HG03175 (cell line): ENCODE measurements around the gene RAP1GDS1.
A peak's percentile ranks its signal among the peaks of the same experiment; 100 is the strongest.
"Not testable (repeated sequence)": the region's sequence is repeated elsewhere in the genome, so short reads cannot be mapped to it uniquely, and the experiment has no call there.

ENCODE experiments used
- ATAC-seq: cut with Tn5 transposase; IDR thresholded peaks from one replicate; pipeline ENCODE4 v1.9.1; 2021; ENCODE audit warnings: mild to moderate bottlenecking, moderate library complexity; ENCODE audit not compliant: unreplicated experiment

The RAP1GDS1 gene

DNA sequence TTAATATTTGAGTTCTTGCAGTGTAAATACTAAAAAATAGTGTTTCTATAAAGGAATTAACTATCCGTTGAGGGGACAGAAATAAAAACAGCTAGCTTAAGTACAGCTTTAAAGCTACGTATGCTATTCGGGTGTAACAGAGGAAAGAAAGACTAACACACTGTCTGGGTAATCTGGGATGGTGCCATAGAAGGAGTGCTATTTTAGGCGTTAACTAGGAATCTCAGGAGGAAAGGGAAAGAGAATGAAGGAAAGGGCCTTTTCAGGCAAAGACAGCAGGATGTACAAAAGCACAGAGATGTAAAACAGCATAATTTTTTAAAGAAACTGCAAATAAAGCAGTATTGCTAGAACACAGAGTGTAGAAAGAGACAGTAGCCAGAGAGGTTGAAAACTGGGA, 161.8 kb downstream of the RAP1GDS1 start:
- no peak for ATAC-seq

DNA sequence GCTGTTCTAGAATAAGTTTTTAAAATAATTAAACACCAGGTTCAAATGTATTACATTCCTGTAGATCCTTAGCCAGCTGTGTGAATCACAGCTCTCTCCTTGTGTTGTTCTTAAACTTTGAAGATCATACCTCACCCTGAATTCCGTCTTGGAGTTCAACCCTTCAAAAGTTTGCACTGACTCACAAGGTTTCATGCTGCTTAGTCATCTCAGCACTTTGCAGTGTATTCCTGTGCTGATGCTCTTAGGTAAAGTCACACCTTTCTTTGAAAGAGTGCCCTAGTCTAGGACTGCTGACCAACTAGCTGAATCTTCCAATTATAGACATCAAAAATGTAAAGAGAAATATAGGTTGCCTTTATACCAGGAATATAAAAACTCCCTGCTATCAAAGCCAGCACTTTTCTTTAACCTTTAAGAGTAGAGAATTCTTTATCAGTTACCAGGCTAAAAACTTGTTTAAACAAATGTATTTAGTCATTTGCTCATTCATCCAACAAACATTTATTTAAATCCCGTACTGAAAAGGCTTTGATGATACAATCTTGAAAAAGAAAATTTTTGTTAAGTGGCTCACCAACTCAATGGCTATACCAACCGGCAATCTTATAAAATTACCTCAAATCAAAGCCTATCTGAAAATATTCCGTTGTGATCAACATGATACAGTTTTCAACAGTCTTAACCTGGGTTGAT, 169.7 kb downstream of the RAP1GDS1 start:
- ATAC-seq = no peak

DNA sequence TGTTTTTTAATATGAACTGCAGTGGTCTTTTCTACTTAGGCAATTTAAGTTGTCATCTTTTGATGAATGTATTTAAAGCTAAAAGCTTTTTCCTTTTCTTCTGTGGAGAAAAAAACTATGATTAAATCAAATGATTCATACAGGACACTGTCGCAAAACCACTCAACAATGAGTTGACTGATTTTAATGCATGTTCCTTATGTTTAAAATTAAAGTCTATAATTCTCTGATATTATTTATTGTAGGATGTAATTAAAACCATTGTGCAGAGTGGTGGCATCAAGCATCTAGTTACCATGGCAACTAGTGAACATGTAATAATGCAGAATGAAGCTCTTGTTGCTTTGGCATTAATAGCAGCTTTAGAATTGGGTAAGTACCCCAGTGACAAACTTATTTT, 172.5 kb downstream of the RAP1GDS1 start:
- ATAC-seq = no peak

DNA sequence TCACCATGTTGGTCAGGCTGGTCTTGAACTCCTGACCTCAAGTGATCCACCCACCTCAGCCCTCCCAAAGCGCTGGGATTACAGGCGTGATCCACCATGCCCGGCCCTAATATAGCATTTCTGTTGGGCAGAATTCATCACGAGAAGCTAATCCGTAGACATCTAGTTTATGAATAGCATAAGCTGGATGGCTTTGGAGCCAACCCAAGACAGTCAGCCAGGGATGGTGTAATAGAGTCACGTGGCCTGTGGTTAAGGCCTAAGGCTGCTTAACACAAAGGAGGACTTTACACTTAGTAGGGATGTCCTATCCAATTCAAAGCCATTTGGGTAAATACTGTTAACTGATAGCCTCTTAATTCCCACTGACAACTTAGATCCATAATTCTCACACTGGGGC, 173.6 kb downstream of the RAP1GDS1 start:
- ATAC-seq = no peak

DNA sequence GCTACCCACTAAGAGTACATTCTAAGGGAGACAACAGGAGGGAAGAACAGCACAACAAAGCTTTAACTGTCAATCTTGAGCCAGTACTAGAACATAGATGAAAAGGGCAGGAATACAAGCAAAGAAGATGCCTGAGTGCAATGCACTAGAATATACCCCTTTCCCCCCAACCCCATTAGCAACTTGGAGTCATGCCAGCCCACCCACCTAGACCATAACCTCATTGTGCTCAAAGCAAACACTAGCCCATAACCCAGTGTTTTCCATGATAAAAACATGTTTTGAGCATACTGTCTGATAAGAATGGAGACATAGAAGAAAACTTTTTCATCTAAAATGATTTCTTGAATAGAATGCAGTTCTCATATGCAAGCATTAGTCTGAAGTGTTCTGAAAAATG, 183.2 kb downstream of the RAP1GDS1 start:
- ATAC-seq = no peak

DNA sequence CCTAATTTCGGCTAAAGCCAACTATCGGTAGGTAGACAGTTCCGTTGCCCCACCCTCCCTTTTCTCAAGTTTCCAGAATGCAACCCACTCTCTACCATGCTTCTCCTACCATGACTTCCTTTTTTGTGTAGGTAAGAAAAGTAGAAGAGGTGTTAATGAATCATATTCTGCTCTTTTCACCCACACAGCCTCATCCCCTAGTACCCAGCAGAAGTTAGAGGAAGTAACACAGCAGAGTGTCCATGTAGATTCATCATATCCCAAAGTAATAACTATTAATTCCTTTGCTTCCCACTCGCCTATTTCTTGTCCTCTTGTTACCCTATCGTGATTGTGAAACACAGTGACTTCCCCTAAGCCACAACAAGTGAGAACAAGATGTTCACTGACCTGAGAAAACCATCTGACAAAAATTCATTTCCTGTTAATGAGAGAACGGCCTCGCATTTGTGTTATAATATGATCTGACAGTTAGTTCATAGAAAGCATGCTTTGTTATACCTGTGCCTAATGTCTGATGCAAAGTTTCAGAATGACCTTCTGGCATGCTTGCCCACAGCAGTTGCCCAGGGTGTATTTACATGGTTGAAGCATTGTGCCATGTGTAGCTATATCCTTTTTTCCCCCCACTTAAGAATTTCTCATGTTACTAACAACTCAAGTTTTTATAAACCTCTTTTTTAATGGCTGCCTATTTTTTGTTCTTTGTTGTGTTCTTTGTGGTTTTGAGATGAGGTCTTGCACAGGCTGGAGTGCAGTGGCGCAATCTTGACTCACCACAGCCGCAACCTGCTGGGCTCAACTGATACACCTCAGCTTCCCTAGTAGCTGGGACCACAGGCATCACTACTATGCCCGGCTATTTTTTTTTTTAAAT, 185.6 kb downstream of the RAP1GDS1 start:
- peak; percentile 69 for ATAC-seq

DNA sequence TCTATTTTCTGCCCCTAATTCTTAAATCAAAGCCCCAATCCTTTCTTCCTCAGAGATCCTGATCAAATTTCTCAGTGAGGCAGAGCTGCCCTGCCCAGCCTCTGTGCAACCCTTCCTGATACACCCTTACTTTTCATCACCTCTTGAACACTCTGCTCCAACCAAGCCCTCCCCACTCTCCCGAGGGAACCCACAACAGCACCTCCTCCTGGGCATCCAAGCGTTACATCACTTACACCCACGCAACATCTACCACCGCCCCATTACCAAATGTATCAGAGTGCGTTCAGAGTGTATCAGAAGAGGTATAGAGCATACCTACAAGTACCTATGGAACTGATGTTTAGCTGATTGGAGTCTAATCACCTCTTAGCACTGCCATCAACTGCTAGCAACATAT, 186.5 kb downstream of the RAP1GDS1 start:
- ATAC-seq = peak; percentile 17

DNA sequence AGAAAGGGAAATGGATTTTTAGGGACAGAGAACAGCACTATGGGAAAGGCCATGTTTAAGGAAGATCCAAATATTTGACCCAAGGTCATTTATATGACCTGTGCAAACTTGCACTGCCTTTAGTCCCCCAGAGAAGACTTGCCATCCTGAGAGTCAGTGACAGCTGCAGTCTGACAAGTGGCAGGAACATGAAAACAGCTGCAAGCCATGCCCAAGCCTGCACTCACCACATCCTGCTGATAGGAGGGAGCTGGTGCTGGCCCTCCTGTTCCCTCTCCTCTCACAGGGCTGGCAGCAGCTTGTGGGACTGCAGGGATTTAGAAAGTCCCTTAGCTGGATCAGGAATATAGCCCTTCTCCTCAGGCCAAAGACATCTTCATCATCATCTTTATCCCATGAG, 187.7 kb downstream of the RAP1GDS1 start:
- ATAC-seq = peak; percentile 31

DNA sequence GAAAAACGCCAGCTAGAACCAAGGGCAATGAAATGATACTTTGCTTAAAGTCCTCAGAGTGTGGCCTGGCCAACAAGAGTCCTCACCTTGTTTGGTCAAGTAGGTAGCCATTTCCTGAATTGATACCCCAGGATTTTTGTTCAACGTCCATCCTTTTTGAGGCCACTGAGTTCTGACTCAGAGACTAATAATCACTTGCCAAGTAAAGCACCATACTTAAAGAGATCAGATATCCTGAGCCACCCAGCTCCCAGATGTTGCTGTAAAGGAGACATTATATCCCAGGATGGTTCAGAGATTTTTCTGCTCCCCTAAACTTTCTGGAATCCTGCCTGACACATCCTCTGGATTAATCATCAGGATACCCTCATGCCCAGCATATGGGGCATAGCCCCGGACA, 190.9 kb downstream of the RAP1GDS1 start:
- no peak for ATAC-seq

DNA sequence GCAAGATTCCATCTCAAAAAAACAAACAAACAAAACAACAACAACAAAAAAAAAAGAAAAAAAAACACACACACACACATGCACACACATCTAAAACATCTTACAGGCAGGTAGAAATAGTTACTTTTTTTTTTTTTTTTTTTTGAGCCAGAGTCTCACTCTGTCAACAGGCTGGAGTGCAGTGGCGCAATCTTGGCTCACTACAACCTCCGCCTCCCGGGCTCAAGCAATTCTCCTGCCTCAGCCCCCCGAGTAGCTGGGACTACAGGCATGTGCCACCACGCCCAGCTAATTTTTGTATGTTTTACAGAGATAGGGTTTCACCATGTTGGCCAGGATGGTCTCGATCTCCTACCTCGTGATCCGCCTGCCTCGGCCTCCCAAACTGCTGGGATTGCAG, 196.2 kb downstream of the RAP1GDS1 start:
- not testable (repeated sequence) for ATAC-seq

DNA sequence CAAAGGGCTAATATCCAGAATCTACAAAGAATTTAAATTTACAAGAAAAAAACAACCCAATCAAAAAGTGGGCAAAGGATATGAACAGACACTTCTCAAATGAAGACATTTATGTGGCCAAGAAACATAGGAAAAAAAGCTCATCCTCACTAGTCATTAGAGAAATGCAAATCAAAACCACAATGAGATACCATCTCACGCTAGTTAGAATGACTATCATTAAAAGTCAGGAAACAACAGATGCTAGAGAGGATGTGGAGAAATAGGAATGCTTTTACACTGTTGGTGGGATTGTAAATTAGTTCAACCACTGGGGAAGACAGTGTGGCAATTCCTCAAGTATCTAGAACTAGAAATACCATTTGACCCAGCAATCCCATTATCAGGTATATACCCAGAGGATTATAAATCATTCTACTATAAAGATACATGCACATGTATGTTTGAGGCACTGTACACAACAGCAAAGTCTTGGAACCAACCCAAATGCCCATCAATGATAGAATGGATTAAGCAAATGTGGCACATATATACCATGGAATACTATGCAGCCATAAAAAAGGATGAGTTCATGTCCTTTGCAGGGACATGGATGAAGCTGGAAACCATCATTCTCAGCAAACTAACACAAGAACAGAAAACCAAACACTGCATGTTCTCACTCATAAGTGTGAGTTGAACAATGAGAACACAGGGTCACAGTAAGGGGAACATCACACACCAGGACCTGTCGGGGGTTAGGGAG, 200.1 kb downstream of the RAP1GDS1 start:
- ATAC-seq = not testable (repeated sequence)

DNA sequence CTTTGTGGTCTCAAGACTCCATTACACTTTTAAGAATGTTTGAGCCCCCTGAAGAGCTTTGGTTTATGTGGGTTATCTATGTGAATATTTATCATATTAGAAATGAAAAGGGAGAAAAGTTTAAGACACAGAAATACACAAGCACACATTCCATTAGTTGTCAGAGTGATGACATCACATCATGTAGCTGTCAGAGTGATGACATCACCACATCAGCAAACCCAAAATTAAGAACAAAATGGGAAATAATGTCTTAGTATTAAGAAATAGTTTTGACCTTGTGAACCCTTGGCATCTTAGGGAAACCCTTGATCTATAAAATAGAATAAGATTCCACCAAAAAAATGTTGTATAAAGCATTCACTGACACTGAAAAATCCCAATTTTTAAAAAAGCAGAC, 201.3 kb downstream of the RAP1GDS1 start:
- no peak for ATAC-seq

DNA sequence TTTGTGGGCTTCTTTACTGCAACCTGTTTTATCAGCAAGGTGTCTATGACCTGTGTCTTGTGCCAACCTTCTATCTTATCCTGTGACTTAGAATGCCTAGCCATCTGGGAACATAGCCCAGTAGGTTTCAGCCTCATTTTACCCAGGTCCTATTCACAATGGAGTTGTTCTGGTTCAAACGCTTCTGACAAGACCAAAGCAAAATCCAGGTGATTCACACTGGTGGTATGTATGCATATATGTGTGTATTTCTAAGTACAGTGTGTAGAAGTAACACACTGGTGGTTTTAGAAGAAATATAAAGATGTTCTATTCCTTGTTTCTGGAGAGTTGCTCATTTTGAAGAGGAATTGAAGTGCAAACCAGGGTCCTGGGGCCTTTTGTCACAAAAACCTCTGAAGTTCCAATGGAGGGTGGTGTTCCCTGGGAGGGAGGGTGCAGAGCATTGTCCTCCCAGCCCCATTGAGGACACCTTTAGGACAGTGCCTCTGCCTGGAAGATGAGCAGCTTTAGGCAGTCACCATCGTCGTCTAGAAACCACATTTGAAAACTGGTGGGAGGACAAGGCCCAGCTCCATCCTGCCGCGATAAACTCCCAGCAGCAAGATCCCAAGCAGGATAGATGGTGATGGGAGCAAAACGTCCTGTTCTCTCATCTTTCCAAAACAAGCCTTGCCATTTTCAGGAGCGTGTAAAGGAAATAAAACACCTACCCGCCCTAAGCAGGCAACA, 205.8 kb downstream of the RAP1GDS1 start:
- ATAC-seq = no peak

DNA sequence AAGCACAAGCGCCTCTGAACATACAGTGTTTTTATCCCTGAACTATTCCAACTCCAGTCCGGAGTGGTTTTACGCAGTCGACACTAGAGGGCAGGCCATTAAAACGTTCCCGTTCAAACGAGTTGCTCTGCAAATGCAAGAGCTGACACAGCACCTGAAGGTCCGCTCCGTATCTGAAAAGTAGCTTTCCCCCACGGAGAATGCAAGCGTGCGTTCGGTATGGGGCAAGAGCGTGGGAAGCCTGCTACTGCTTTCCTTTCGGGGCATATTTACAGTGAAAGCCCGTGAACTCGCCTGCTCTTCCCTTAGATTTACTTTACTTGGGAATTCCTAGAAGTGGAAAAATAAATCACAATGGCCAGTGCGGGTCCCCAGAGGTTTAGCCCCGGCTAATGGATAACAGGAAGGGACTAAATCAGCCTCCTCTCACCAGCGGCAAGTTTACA, 206.5 kb downstream of the RAP1GDS1 start:
- peak; percentile 94 for ATAC-seq

DNA sequence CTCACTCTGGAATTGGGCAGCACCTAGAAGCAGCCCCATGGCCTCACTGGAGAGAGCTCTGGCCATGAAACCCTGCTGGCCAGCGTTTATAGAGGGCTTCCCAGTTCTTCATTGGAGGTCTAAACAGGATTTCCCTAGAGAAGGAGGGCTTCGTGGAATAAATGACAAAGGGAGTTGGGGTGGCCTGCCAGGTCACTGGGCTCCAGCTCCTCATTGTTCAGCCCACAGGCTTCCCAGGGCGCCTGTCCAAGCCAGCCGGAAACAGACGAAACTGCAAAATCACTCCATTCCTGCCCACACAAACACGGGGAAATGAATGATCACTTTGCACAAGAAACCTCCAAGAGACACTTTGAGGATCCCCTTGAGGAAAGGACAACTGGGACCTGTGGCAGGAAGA, 207.5 kb downstream of the RAP1GDS1 start:
- no peak for ATAC-seq

DNA sequence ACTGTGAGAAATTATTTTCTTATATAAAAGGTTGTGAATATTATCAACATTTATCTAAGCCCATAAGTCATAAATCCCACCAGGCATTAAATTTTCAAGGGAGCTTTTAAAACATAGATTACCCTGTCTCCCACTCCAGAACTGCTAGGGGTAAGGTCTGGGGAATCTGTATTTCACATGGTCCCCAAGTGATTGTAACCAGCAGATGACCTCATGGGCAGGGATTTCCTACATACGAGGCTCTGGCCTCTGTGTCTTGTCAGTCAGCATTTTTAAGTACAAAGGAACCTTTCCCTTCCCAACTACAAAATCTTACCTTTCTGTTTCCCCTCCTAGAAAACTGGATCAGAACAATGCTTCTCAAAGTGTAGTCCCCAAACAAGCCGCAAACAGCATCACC, 208.6 kb downstream of the RAP1GDS1 start:
- ATAC-seq = no peak

DNA sequence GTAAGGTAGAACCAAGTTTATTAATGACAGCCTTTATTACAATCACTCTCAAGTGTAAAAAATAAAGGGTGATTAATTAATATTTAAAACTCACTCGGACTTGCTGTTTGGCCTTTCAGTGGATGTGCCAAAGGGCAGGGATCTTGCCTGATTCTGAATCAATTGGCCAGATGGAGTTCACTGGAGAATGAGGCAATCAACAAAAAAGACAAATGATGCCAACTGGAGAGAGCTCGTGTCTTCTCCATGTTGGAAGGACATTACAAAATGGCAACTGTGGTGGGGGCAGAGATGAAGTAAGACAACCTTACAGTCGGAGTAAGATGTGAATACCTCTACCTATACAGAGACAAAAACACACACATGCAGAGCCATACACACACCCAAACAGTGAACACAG, 209.2 kb downstream of the RAP1GDS1 start:
- no peak for ATAC-seq

DNA sequence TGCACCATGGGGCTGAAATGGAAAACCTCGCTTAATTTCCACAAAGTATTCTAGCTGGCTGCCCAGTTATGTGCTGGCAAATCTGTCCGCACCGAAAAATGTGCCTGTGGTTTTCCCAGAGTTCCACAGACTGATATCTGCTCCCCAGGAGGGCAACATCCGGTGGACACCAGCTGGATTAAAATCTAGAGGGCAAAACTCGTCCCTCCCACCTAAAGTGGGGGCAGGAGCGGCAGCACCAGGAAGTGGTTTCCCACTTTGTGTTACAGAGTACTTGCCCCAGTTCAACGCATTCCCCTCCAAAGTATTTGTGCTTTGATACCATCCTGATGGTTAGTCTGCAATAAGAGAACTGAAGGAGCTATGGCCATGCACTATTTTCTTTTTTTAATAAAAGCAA, 209.6 kb downstream of the RAP1GDS1 start:
- ATAC-seq = no peak

DNA sequence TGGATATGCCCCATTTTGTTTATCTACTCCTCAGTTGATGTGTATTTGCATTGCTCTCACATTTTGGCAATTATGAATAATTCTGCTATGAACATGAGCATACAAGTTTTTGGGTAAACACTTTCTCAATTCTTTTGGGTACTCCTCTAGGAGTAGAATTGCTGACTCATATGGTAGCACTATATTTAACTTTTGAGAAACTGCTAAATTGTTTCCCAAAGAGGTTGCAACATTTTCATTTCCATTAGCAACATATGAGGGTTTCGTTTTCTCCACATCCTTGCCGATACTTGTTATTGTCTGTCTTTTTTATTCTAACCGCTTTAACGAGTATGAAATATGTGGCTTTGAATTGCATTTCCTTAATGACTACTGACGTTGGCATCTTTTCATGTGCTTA, 211.9 kb downstream of the RAP1GDS1 start:
- ATAC-seq = no peak

DNA sequence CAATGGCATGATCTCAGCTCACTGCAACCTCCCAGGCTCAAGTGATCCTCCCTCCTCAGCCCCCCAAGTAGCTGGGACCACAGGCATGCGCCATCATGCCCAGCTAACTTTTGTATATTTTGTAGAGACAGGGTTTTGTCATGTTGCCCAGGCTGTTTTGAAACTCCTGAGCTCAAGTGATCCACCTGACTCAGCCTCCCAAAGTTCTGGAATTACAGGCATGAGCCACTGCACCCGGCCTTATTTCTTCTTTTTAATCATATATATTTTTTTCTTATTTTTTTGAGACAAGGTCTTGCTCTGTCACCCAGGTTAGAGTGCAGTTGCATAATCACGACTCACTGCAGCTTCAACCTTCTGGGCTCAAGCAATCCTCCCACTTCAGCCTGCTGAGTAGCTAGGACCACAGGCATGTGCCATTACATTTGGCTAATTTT, 213.2 kb downstream of the RAP1GDS1 start:
- no peak for ATAC-seq

DNA sequence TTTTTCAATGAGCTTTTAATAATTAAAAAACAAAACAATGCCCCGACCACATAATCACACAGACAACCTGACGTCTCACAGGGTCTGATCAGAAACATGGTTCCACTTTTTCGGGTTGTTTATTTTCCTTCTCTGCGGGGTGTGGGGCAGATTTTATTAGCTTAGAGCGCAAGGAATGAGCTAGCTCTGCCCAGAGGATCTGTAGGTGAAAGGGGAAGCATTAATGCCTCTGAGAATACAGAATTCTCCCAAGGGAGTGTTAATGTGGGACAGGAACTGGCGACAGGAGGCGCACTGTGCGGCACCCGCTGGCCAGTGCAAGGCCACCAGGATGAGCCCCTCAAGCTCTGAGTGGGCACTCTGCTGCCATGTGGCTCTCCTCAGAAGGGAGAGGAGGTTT, 215.7 kb downstream of the RAP1GDS1 start:
- no peak for ATAC-seq
